Measurements from ENCODE around the gene DYNC2H1. TPM values are rescaled to one million over a fixed set of nuclear protein-coding genes. Genes with fewer than 3 reads are reported as not detected.

The DYNC2H1 gene
- total and polyA plus RNA-seq, 7 donors: 0.46 to 29.1 (median 21.3) TPM

GRCh38 chr11:103147627-103148026 lies 38.4 kb downstream of the DYNC2H1 start:
- Histone ChIP-seq H3K27ac (no peak overlapping the region), H3K9me3 (no peaks in the 10 kb centered on the region), H3K27me3 (no peaks in the 10 kb centered on the region), H3K4me3 (no peak overlapping the region), H3K4me1 (no peaks in the 10 kb centered on the region), H3K36me3 (peaks cover 0 to 39% (median 3%) of the 10 kb centered on the region in 4 donors)
- intact Hi-C loops (cut with DNase I): no loop called here
- TF ChIP-seq POLR2A (IDR thresholded peaks at IDR 0.05): no peak
- TF ChIP-seq POLR2AphosphoS5 (IDR thresholded peaks at IDR 0.05): no peak
- no peak for TF ChIP-seq EP300 (IDR thresholded peaks at IDR 0.05)
- no peak for TF ChIP-seq CTCF (IDR thresholded peaks at IDR 0.05)
- DNase-seq: no peak

DNA sequence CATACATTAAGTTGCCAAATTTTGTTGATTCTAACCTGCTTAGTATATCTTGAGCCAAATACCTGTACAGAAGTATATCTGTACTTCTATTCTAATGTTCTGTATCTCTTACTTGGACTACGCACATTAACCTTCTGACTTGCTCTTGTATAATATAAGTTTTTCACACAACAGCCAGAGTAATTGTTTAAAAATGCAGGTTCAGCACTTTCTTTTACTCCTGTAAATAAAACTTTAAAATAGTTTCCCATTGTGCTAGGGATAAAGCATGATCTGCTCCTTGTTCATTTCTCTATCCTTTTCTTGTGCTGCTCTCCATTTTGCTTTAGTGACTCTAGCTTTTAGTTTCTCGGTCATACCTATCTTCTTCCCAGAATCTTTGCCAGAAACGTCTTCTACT lies 48.3 kb downstream of the DYNC2H1 start:
- TF ChIP-seq POLR2AphosphoS5 (IDR thresholded peaks at IDR 0.05) (no peak), POLR2A (IDR thresholded peaks at IDR 0.05) (no peak), EP300 (IDR thresholded peaks at IDR 0.05) (no peak), CTCF (IDR thresholded peaks at IDR 0.05) (no peak)
- peaks cover 0 to 81% (median 0%) of the 10 kb centered on the region in 4 donors for H3K36me3 ChIP-seq
- H3K9me3 ChIP-seq: no peaks in the 10 kb centered on the region
- H3K27me3 ChIP-seq: no peaks in the 10 kb centered on the region
- H3K27ac ChIP-seq: no peak overlapping the region
- intact Hi-C loops (cut with DNase I): no loop called here
- H3K4me1 ChIP-seq: no peaks in the 10 kb centered on the region
- no peak for DNase-seq
- WGBS, 2 donors: 88 to 90% methylated on average over 3 of the region's 3 CpGs
- no peak overlapping the region for H3K4me3 ChIP-seq

- no peak for DNase-seq
- H3K4me1 ChIP-seq: no peaks in the 10 kb centered on the region
- 31 to 72% methylated on average over 2 of the region's 2 CpGs for WGBS, 2 donors
- H3K4me3 ChIP-seq: no peak overlapping the region
- intact Hi-C loops (cut with DNase I): no loop called here
- H3K9me3 ChIP-seq: no peaks in the 10 kb centered on the region
- peaks cover 0 to 79% (median 2%) of the 10 kb centered on the region in 4 donors for H3K36me3 ChIP-seq
- TF ChIP-seq EP300 (IDR thresholded peaks at IDR 0.05) (no peak), CTCF (IDR thresholded peaks at IDR 0.05) (no peak), POLR2AphosphoS5 (IDR thresholded peaks at IDR 0.05) (no peak), POLR2A (IDR thresholded peaks at IDR 0.05) (no peak)
- no peaks in the 10 kb centered on the region for H3K27me3 ChIP-seq
- no peak overlapping the region for H3K27ac ChIP-seq
These were observed 55.0 kb downstream of the DYNC2H1 start for GRCh38 chr11:103164093-103164796.

DNA sequence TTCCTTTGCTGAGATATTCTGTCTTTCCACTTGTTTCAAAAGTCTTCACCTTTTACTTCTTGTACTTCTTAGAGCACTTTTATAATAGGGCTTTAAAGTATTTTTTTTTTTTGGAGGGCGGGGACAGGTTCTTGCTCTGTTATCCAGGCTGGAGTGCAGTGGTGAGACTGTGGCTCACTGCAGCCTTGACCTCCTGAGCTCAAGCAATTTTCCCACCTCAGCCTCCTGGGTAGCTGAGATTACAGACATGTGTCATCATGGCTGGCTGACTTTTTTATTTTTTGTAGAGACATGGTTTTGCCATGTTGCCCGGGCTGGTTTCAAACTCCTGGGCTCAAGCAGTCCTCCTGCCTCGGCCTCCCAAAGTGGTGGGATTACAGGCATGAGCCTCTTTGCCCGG lies 57.9 kb downstream of the DYNC2H1 start:
- TF ChIP-seq CTCF (IDR thresholded peaks at IDR 0.05): no peak
- no peak for TF ChIP-seq POLR2AphosphoS5 (IDR thresholded peaks at IDR 0.05)
- no peak for TF ChIP-seq EP300 (IDR thresholded peaks at IDR 0.05)
- no peak for TF ChIP-seq POLR2A (IDR thresholded peaks at IDR 0.05)
- no peaks in the 10 kb centered on the region for H3K27me3 ChIP-seq
- H3K4me1 ChIP-seq: no peaks in the 10 kb centered on the region
- intact Hi-C loops (cut with DNase I): no loop called here
- no peak overlapping the region for H3K27ac ChIP-seq
- no peaks in the 10 kb centered on the region for H3K9me3 ChIP-seq
- no peak for DNase-seq
- 92 to 96% methylated on average over 4 of the region's 4 CpGs for WGBS, 2 donors
- H3K4me3 ChIP-seq: no peak overlapping the region
- peaks cover 0 to 74% (median 2%) of the 10 kb centered on the region in 4 donors for H3K36me3 ChIP-seq

GRCh38 chr11:103170865-103171264 lies 61.6 kb downstream of the DYNC2H1 start:
- no peaks in the 10 kb centered on the region for H3K4me1 ChIP-seq
- intact Hi-C loops (cut with DNase I): no loop called here

More at GRCh38 chr11:103170865-103171264, 61.6 kb downstream of the DYNC2H1 start:
- Histone ChIP-seq H3K9me3 (no peaks in the 10 kb centered on the region), H3K27me3 (no peaks in the 10 kb centered on the region), H3K36me3 (peaks cover 0 to 53% (median 0%) of the 10 kb centered on the region in 4 donors), H3K4me3 (no peak overlapping the region), H3K27ac (no peak overlapping the region)
- WGBS, 2 donors: 89 to 91% methylated on average over 4 of the region's 4 CpGs
- TF ChIP-seq EP300 (IDR thresholded peaks at IDR 0.05) (no peak), POLR2A (IDR thresholded peaks at IDR 0.05) (no peak), CTCF (IDR thresholded peaks at IDR 0.05) (no peak), POLR2AphosphoS5 (IDR thresholded peaks at IDR 0.05) (no peak)
- DNase-seq: no peak

Measured in sigmoid colon (tissue), 7 donors.